ENCODE results near the gene MZT2A.
"Not testable (repeated sequence)": the region's sequence is repeated elsewhere in the genome, so short reads cannot be mapped to it uniquely, and the experiment has no call there.

DNA sequence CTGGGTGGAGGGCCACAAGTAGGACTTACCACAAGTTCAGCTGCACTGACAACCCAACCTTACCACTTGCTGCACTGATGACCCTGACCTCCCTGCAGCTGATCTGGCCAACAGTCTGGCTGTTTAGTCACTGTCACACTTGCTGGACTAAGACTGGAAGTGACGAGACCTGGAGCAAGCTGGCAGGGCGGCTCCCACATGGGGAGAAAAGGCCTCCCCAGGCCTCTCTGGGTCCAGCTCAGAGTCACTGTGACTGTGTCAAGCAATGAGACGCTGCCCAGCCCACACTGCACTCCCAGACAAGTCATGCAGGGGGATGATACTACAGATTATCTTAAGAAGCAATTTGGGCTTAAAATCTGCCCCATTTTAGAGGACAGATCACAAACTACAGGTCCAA is 21.3 kb downstream of the MZT2A start:
- TF ChIP-seq, protein P1, sequence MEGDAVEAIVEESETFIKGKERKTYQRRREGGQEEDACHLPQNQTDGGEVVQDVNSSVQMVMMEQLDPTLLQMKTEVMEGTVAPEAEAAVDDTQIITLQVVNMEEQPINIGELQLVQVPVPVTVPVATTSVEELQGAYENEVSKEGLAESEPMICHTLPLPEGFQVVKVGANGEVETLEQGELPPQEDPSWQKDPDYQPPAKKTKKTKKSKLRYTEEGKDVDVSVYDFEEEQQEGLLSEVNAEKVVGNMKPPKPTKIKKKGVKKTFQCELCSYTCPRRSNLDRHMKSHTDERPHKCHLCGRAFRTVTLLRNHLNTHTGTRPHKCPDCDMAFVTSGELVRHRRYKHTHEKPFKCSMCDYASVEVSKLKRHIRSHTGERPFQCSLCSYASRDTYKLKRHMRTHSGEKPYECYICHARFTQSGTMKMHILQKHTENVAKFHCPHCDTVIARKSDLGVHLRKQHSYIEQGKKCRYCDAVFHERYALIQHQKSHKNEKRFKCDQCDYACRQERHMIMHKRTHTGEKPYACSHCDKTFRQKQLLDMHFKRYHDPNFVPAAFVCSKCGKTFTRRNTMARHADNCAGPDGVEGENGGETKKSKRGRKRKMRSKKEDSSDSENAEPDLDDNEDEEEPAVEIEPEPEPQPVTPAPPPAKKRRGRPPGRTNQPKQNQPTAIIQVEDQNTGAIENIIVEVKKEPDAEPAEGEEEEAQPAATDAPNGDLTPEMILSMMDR (IDR thresholded peaks at IDR 0.05; ENCODE audit: poor library complexity, severe bottlenecking), result not testable (repeated sequence)
- not testable (repeated sequence) for TF ChIP-seq POLR2AphosphoS5 (IDR thresholded peaks at IDR 0.05); EP300 (conservative IDR thresholded peaks at IDR 0.05; ENCODE audit: poor library complexity, severe bottlenecking); SMC3 (conservative IDR thresholded peaks at IDR 0.05; ENCODE audit: poor library complexity); TAF1 (IDR thresholded peaks at IDR 0.05; ENCODE audit: low read depth); EZH2 (IDR thresholded peaks at IDR 0.05; ENCODE audit: borderline replicate concordance, insufficient read depth, low read length, poor library complexity, severe bottlenecking); MXI1 (conservative IDR thresholded peaks at IDR 0.05; ENCODE audit: poor library complexity, severe bottlenecking)
